HepG2 (cell line): ENCODE measurements around the gene CCDC57. TPM values are rescaled to one million over a fixed set of nuclear protein-coding genes. Genes with fewer than 3 reads are reported as not detected.

ENCODE experiments used
- BCL6 ChIP-seq: IDR thresholded peaks from 2 replicates; pipeline ENCODE4 v1.6.1; 2016; ENCODE audit warnings: missing genetic modification reagents, missing compliant biosample characterization
- EP300 ChIP-seq, 3 experiments: sonication (generic) in 1 of 3; formaldehyde crosslinking in 1 of 3; IDR thresholded peaks; 2 replicates each; pipeline versions ENCODE4 v1.5.1 to v1.6.1; 2011 to 2020; ENCODE audit warnings: low read depth in 2 of 3, low read length in 2 of 3, borderline replicate concordance in 1 of 3, improper control_type of control experiment in 1 of 3, mild to moderate bottlenecking in 1 of 3, missing genetic modification reagents in 1 of 3, moderate library complexity in 1 of 3
- FLYWCH1 ChIP-seq: sonication (generic); formaldehyde crosslinking; IDR thresholded peaks from 2 replicates; pipeline ENCODE4 v1.8.1; 2023; ENCODE audit warnings: mild to moderate bottlenecking, missing genetic modification reagents
- GTF2F1 ChIP-seq: fragments of 150-350 bp; IDR thresholded peaks from 2 replicates; pipeline ENCODE4 v1.6.1; 2014; ENCODE audit warnings: low read length
- PRMT3 ChIP-seq: sonication (generic); formaldehyde crosslinking; IDR thresholded peaks from 2 replicates; pipeline ENCODE4 v1.8.1; 2022; ENCODE audit warnings: low read depth, mild to moderate bottlenecking, moderate library complexity, missing genetic modification reagents, borderline replicate concordance
- REL ChIP-seq: sonication (generic); formaldehyde crosslinking; conservative IDR thresholded peaks from 2 replicates; pipeline ENCODE4 v1.8.0; 2022; ENCODE audit warnings: mild to moderate bottlenecking, missing genetic modification reagents, moderate library complexity
- ZNF260 ChIP-seq: sonication (generic); formaldehyde crosslinking; IDR thresholded peaks from 2 replicates; pipeline ENCODE4 v1.4.0; 2020; ENCODE audit warnings: missing genetic modification reagents, low read depth, mild to moderate bottlenecking, borderline replicate concordance
- ZNF556 ChIP-seq: sonication (generic); formaldehyde crosslinking; IDR thresholded peaks from 2 replicates; pipeline ENCODE4 v1.4.0; 2020; ENCODE audit warnings: mild to moderate bottlenecking, missing genetic modification reagents, borderline replicate concordance
- ZNF567 ChIP-seq: sonication (generic); formaldehyde crosslinking; IDR thresholded peaks from 2 replicates; pipeline ENCODE4 v1.8.1; 2023; ENCODE audit warnings: mild to moderate bottlenecking, missing genetic modification reagents, borderline replicate concordance
- ZNF570 ChIP-seq: sonication (generic); formaldehyde crosslinking; IDR thresholded peaks from 2 replicates; pipeline ENCODE4 v1.4.0; 2020; ENCODE audit warnings: mild to moderate bottlenecking, missing genetic modification reagents, borderline replicate concordance
- polyA plus RNA-seq, 8 experiments: library from polyadenylated mRNA; depleted of rRNA in 3 of 8; stranded (reverse) in 7 of 8; unstranded in 1 of 8; fragments of >200 nt; fragmentation: Illumina TruSeq in 4 of 8; extraction: Trizol in 4 of 8; gene quantifications; 2 replicates each; pipeline versions ENCODE4 v1.2.1 to v1.2.3, GENCODE V29; 2011 to 2016; ENCODE audit warnings: low read depth in 4 of 8, missing spikeins in 1 of 8, mixed read lengths in 1 of 8; ENCODE audit not compliant: insufficient read depth in 1 of 8
- total RNA-seq, 5 experiments: library from RNA; depleted of rRNA; stranded (reverse); fragments of >200 nt; fragmentation: Illumina TruSeq; extraction: Trizol; gene quantifications; 2 replicates each; pipeline ENCODE4 v1.2.3, GENCODE V29; 2016; ENCODE audit warnings: low read depth in 1 of 5
- TF ChIP-seq, protein P1 (sequence below): sonication (generic); formaldehyde crosslinking; IDR thresholded peaks from 2 replicates; pipeline ENCODE4 v1.4.0; 2020; ENCODE audit warnings: missing genetic modification reagents
- TF ChIP-seq, protein P2 (sequence below): sonication (generic); formaldehyde crosslinking; IDR thresholded peaks from 2 replicates; pipeline ENCODE4 v1.4.0; 2020; ENCODE audit warnings: missing genetic modification reagents, borderline replicate concordance
- TF ChIP-seq, protein P3 (sequence below): sonication (generic); formaldehyde crosslinking; IDR thresholded peaks from 2 replicates; pipeline ENCODE4 v1.5.0; 2020; ENCODE audit warnings: missing genetic modification reagents
- TF ChIP-seq, protein P4 (sequence below): sonication (generic); formaldehyde crosslinking; IDR thresholded peaks from 2 replicates; pipeline ENCODE4 v1.5.1; 2020; ENCODE audit warnings: mild to moderate bottlenecking, missing genetic modification reagents, borderline replicate concordance
- TF ChIP-seq, protein P5 (sequence below): sonication (generic); formaldehyde crosslinking; IDR thresholded peaks from 2 replicates; pipeline ENCODE4 v1.5.1; 2020; ENCODE audit warnings: mild to moderate bottlenecking, missing genetic modification reagents, borderline replicate concordance

Gene CCDC57
- total and polyA plus RNA-seq, 2 of the 13 experiments (the other 11 are each of a cell fraction or from before 2014, with no cell fraction given) = 59.3 to 59.9 TPM

DNA sequence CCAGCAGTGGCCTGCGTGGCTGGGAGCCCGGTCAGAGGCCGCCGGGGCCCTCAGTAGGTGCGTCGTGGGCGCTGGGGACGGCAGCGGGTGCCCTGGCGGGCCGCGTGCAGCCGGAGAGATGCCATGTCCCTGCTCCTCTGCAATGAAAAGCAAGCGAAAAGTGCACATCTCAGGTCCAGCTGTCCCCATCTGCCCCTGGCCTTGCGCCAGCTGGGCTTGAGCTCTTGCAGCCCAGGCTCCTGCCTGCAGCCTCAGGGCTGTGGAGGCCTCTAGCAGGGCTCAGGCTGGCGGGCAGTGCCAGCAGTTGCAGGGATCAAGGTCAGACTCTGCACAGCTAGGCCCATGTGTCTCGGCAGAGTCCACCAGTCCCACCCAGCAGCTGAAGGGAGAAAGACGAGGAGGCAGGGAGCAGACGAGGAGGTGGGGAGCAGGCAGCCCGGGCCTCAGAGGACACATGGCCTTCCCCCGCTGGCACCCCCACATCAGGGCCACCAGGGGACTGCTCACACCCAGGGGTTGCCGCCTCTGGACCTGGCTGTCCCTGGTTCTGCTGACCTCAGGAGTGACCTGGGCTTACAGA, 27.4 kb upstream of the CCDC57 start (continued):
- TF ChIP-seq PRMT3 (CRISPR knock-in tag) (peak; percentile 19; the same call in 1 of the 2 replicates), ZNF556 (CRISPR knock-in tag) (peak; percentile 79), REL (CRISPR knock-in tag) (0 out of 2 replicates have a peak, but pooled peaks have one; percentile 4), FLYWCH1 (peak; percentile 91), EP300 (IDR thresholded peaks at IDR 0.05; ENCODE audit: low read depth in 2 of 2, low read length in 2 of 2) (no peak), EP300 (CRISPR knock-in tag; IDR thresholded peaks at IDR 0.05; ENCODE audit: borderline replicate concordance) (no peak), GTF2F1 (no peak), BCL6 (CRISPR knock-in tag) (peak; percentile 58), ZNF567 (CRISPR knock-in tag) (no peak), ZNF570 (CRISPR knock-in tag) (no peak), ZNF260 (no peak; the same call in 1 of the 2 replicates)
- TF ChIP-seq, protein P1, sequence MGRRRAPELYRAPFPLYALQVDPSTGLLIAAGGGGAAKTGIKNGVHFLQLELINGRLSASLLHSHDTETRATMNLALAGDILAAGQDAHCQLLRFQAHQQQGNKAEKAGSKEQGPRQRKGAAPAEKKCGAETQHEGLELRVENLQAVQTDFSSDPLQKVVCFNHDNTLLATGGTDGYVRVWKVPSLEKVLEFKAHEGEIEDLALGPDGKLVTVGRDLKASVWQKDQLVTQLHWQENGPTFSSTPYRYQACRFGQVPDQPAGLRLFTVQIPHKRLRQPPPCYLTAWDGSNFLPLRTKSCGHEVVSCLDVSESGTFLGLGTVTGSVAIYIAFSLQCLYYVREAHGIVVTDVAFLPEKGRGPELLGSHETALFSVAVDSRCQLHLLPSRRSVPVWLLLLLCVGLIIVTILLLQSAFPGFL (CRISPR knock-in tag) = no peak
- TF ChIP-seq, protein P2, sequence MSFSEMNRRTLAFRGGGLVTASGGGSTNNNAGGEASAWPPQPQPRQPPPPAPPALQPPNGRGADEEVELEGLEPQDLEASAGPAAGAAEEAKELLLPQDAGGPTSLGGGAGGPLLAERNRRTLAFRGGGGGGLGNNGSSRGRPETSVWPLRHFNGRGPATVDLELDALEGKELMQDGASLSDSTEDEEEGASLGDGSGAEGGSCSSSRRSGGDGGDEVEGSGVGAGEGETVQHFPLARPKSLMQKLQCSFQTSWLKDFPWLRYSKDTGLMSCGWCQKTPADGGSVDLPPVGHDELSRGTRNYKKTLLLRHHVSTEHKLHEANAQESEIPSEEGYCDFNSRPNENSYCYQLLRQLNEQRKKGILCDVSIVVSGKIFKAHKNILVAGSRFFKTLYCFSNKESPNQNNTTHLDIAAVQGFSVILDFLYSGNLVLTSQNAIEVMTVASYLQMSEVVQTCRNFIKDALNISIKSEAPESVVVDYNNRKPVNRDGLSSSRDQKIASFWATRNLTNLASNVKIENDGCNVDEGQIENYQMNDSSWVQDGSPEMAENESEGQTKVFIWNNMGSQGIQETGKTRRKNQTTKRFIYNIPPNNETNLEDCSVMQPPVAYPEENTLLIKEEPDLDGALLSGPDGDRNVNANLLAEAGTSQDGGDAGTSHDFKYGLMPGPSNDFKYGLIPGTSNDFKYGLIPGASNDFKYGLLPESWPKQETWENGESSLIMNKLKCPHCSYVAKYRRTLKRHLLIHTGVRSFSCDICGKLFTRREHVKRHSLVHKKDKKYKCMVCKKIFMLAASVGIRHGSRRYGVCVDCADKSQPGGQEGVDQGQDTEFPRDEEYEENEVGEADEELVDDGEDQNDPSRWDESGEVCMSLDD (CRISPR knock-in tag) = no peak
- TF ChIP-seq, protein P3, sequence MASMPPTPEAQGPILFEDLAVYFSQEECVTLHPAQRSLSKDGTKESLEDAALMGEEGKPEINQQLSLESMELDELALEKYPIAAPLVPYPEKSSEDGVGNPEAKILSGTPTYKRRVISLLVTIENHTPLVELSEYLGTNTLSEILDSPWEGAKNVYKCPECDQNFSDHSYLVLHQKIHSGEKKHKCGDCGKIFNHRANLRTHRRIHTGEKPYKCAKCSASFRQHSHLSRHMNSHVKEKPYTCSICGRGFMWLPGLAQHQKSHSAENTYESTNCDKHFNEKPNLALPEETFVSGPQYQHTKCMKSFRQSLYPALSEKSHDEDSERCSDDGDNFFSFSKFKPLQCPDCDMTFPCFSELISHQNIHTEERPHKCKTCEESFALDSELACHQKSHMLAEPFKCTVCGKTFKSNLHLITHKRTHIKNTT (CRISPR knock-in tag) = no peak
- TF ChIP-seq, protein P4, sequence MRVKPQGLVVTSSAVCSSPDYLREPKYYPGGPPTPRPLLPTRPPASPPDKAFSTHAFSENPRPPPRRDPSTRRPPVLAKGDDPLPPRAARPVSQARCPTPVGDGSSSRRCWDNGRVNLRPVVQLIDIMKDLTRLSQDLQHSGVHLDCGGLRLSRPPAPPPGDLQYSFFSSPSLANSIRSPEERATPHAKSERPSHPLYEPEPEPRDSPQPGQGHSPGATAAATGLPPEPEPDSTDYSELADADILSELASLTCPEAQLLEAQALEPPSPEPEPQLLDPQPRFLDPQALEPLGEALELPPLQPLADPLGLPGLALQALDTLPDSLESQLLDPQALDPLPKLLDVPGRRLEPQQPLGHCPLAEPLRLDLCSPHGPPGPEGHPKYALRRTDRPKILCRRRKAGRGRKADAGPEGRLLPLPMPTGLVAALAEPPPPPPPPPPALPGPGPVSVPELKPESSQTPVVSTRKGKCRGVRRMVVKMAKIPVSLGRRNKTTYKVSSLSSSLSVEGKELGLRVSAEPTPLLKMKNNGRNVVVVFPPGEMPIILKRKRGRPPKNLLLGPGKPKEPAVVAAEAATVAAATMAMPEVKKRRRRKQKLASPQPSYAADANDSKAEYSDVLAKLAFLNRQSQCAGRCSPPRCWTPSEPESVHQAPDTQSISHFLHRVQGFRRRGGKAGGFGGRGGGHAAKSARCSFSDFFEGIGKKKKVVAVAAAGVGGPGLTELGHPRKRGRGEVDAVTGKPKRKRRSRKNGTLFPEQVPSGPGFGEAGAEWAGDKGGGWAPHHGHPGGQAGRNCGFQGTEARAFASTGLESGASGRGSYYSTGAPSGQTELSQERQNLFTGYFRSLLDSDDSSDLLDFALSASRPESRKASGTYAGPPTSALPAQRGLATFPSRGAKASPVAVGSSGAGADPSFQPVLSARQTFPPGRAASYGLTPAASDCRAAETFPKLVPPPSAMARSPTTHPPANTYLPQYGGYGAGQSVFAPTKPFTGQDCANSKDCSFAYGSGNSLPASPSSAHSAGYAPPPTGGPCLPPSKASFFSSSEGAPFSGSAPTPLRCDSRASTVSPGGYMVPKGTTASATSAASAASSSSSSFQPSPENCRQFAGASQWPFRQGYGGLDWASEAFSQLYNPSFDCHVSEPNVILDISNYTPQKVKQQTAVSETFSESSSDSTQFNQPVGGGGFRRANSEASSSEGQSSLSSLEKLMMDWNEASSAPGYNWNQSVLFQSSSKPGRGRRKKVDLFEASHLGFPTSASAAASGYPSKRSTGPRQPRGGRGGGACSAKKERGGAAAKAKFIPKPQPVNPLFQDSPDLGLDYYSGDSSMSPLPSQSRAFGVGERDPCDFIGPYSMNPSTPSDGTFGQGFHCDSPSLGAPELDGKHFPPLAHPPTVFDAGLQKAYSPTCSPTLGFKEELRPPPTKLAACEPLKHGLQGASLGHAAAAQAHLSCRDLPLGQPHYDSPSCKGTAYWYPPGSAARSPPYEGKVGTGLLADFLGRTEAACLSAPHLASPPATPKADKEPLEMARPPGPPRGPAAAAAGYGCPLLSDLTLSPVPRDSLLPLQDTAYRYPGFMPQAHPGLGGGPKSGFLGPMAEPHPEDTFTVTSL (CRISPR knock-in tag) = peak; percentile 53; the same call in 1 of the 2 replicates
- TF ChIP-seq, protein P5, sequence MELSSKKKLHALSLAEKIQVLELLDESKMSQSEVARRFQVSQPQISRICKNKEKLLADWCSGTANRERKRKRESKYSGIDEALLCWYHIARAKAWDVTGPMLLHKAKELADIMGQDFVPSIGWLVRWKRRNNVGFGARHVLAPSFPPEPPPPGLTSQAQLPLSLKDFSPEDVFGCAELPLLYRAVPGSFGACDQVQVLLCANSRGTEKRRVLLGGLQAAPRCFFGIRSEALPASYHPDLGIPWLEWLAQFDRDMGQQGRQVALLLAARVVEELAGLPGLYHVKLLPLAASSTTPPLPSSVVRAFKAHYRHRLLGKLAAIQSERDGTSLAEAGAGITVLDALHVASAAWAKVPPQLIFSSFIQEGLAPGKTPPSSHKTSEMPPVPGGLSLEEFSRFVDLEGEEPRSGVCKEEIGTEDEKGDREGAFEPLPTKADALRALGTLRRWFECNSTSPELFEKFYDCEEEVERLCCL (CRISPR knock-in tag) = peak; percentile 16; the same call in 1 of the 2 replicates
